HEK293 (cell line): ENCODE measurements around the gene RNF34.

Source experiments
- OSR2 ChIP-seq: fragments of 450-650 bp; formaldehyde crosslinking; IDR thresholded peaks from 2 replicates; pipeline ENCODE4 v1.5.1; 2016; ENCODE audit warnings: missing biosample characterization, missing genetic modification characterization
- SP2 ChIP-seq: fragments of 450-650 bp; formaldehyde crosslinking; IDR thresholded peaks from 2 replicates; pipeline ENCODE4 v1.5.1; 2016; ENCODE audit warnings: missing biosample characterization, missing genetic modification characterization
- ZBTB1 ChIP-seq: fragments of 450-650 bp; formaldehyde crosslinking; IDR thresholded peaks from 2 replicates; pipeline ENCODE4 v1.5.1; 2016; ENCODE audit warnings: missing biosample characterization, missing genetic modification characterization
- ZNF114 ChIP-seq: fragments of 450-650 bp; formaldehyde crosslinking; IDR thresholded peaks from 2 replicates; pipeline ENCODE4 v1.5.0; 2017; ENCODE audit warnings: missing biosample characterization, missing genetic modification characterization
- ZNF121 ChIP-seq: fragments of 450-650 bp; formaldehyde crosslinking; IDR thresholded peaks from 2 replicates; pipeline ENCODE4 v1.5.1; 2016; ENCODE audit warnings: missing biosample characterization, missing genetic modification characterization
- ZNF211 ChIP-seq: fragments of 450-650 bp; formaldehyde crosslinking; IDR thresholded peaks from 2 replicates; pipeline ENCODE4 v1.5.1; 2016; ENCODE audit warnings: low read depth, missing biosample characterization, missing genetic modification characterization
- ZNF335 ChIP-seq: fragments of 450-650 bp; formaldehyde crosslinking; conservative IDR thresholded peaks from 2 replicates; pipeline ENCODE4 v1.5.1; 2016; ENCODE audit warnings: missing biosample characterization, missing genetic modification characterization
- ZNF350 ChIP-seq: fragments of 450-650 bp; formaldehyde crosslinking; IDR thresholded peaks from 2 replicates; pipeline ENCODE4 v1.5.0; 2017; ENCODE audit warnings: missing biosample characterization, mild to moderate bottlenecking, missing genetic modification characterization
- ZNF747 ChIP-seq: fragments of 450-650 bp; formaldehyde crosslinking; IDR thresholded peaks from 2 replicates; pipeline ENCODE4 v1.5.1; 2016; ENCODE audit warnings: missing biosample characterization, missing genetic modification characterization
- TF ChIP-seq, protein P1 (sequence below): fragments of 450-650 bp; formaldehyde crosslinking; IDR thresholded peaks from 2 replicates; pipeline ENCODE4 v1.5.1; 2016; ENCODE audit warnings: missing biosample characterization, missing genetic modification characterization

DNA sequence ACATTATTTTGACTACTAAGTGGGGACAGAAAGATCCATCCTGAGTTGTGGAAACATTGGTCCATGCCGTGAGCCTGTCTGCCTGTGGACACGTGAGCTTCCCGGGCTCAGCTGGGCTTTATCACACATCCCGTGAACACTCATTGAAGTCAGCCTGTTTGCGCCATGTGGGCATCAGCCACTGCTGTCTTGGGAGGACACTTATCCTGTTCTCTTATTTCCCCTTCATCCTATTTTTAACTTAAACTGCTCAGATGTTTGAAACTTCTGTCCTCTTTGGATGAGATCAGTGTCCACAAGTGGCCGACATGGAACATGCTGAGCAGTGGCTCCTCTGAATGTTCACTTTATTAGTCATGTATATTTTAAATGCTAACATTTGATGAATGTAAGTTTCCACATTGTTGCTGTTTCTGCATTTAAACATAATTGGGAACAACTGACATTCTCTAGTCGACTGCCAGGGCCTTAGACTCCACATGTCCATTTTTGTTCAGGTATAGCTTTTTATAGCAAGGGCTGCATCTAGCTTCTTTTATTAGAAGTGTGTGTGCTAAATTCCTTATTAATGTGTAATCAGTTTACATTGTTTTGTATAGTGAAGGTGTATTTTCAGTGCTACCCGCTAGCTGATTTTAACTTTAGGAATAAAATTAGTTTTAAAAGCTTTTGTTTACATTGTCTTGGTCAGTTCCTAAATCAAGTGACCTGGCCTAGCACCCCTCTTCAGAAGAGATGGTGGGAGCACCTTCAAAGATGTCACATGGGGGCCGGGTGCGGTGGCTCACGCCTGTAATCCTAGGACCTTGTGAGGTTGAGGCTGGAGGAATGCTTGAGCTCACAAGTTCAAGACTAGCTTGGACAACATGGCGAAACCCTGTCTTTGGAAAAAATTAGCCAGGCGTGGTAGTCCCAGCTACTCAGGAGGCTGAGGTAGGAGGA lies 24.0 kb downstream of the RNF34 start:
- TF ChIP-seq SP2 (tag by site-specific recombination) = no peak
- TF ChIP-seq ZNF747 (tag by site-specific recombination) = no peak
- no peak for TF ChIP-seq ZNF350 (tag by site-specific recombination)
- no peak for TF ChIP-seq ZNF335
- no peak for TF ChIP-seq ZBTB1 (tag by site-specific recombination)
- no peak for TF ChIP-seq OSR2 (tag by site-specific recombination)
- TF ChIP-seq ZNF211 (tag by site-specific recombination) = no peak
- TF ChIP-seq, protein P1, sequence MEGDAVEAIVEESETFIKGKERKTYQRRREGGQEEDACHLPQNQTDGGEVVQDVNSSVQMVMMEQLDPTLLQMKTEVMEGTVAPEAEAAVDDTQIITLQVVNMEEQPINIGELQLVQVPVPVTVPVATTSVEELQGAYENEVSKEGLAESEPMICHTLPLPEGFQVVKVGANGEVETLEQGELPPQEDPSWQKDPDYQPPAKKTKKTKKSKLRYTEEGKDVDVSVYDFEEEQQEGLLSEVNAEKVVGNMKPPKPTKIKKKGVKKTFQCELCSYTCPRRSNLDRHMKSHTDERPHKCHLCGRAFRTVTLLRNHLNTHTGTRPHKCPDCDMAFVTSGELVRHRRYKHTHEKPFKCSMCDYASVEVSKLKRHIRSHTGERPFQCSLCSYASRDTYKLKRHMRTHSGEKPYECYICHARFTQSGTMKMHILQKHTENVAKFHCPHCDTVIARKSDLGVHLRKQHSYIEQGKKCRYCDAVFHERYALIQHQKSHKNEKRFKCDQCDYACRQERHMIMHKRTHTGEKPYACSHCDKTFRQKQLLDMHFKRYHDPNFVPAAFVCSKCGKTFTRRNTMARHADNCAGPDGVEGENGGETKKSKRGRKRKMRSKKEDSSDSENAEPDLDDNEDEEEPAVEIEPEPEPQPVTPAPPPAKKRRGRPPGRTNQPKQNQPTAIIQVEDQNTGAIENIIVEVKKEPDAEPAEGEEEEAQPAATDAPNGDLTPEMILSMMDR (tag by site-specific recombination) = no peak
- no peak for TF ChIP-seq ZNF114 (tag by site-specific recombination)
- no peak for TF ChIP-seq ZNF121 (tag by site-specific recombination)
